ENCODE measurements around the gene TBX15. TPM values are rescaled to one million over a fixed set of nuclear protein-coding genes. Genes with fewer than 3 reads are reported as not detected.

Gene TBX15
- total and polyA plus RNA-seq, 4 donors, result 0.07 to 0.31 (median 0.24) TPM

DNA sequence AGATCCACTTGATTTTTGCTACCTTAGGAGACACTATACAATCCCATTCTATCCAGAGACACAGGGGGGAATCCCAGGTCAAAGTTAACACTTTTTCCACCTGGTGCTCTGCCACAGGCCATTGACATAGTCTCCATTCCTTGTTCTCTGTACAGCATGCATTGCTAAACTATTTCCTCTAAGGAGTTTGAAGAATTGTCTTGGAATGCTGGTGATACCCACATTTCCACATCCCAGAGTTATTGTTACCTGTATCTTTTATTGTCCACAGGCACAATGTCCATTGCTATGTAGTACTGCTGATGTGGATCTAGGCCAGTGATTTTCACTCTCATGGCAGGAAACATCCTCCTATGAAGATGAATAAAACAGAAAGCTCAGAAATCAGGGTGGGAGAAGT is 61.9 kb downstream of the TBX15 start:
- TF ChIP-seq CTCF (IDR thresholded peaks at IDR 0.05; ENCODE audit: control extremely low read depth, extremely low read depth), result no peak
- no peak for DNase-seq
- Histone ChIP-seq H3K4me3 (no peak overlapping the region), H3K4me1 (ENCODE audit: control insufficient read depth in 5 of 5, insufficient read depth in 5 of 5, low read length in 5 of 5) (no peaks in the 10 kb centered on the region), H3K27me3 (ENCODE audit: control insufficient read depth in 3 of 3, insufficient read depth in 3 of 3, low read length in 2 of 3) (peaks cover 0 to 4% (median 2%) of the 10 kb centered on the region in 3 donors), H3K9ac (ENCODE audit: insufficient read depth in 1 of 2, low read length in 2 of 2) (no peak overlapping the region), H3K27ac (ENCODE audit: low read depth in 1 of 2, low read length in 1 of 2) (no peak overlapping the region), H3K36me3 (ENCODE audit: control insufficient read depth in 4 of 4, insufficient read depth in 4 of 4, low read length in 4 of 4) (no peaks in the 10 kb centered on the region), H3K9me3 (ENCODE audit: control insufficient read depth in 4 of 4, insufficient read depth in 3 of 4, low read length in 3 of 4) (no peaks in the 10 kb centered on the region)
- no peak for ATAC-seq (ENCODE audit: insufficient read depth, low FRiP score)

- Histone ChIP-seq H3K4me3 (no peak overlapping the region), H3K4me1 (ENCODE audit: control insufficient read depth in 5 of 5, insufficient read depth in 5 of 5, low read length in 5 of 5) (no peaks in the 10 kb centered on the region), H3K27ac (ENCODE audit: low read depth in 1 of 2, low read length in 1 of 2) (no peak overlapping the region), H3K9me3 (ENCODE audit: control insufficient read depth in 4 of 4, insufficient read depth in 3 of 4, low read length in 3 of 4) (no peaks in the 10 kb centered on the region), H3K27me3 (ENCODE audit: control insufficient read depth in 3 of 3, insufficient read depth in 3 of 3, low read length in 2 of 3) (peaks cover 0 to 4% (median 2%) of the 10 kb centered on the region in 3 donors), H3K36me3 (ENCODE audit: control insufficient read depth in 4 of 4, insufficient read depth in 4 of 4, low read length in 4 of 4) (no peaks in the 10 kb centered on the region), H3K9ac (ENCODE audit: insufficient read depth in 1 of 2, low read length in 2 of 2) (no peak overlapping the region)
- no peak for ATAC-seq (ENCODE audit: insufficient read depth, low FRiP score)
- no peak for DNase-seq
- 36 to 66% methylated on average over 2 of the region's 2 CpGs for WGBS, 2 donors
- TF ChIP-seq CTCF (IDR thresholded peaks at IDR 0.05; ENCODE audit: control extremely low read depth, extremely low read depth), result no peak
Observed at GRCh38 chr1:118925651-118926050, 62.5 kb downstream of the TBX15 start.

DNA sequence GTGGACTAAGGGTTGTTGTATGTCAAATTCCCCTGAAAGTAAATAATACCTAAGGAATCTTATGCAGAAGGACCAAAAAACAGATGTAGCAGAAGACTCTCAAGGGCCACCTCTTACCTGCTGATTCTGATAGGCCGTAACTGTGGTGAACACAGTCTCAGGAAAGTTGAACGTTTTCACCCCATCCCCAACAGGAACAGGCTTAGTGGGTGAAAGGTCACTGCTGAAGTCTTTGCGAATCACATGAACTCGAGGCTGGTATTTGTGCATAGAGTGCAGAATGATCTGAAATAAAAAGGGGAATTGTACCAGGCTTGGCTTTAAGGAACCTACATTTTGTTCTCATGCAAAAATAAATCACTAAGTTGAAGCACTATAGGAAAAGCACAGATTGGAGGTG is 64.8 kb downstream of the TBX15 start:
- 47 to 62% methylated on average over 4 of the region's 4 CpGs for WGBS, 2 donors
- peaks cover 0 to 4% (median 2%) of the 10 kb centered on the region in 3 donors for H3K27me3 ChIP-seq (ENCODE audit: control insufficient read depth in 3 of 3, insufficient read depth in 3 of 3, low read length in 2 of 3)
- no peak overlapping the region for H3K9ac ChIP-seq (ENCODE audit: insufficient read depth in 1 of 2, low read length in 2 of 2)
- H3K27ac ChIP-seq (ENCODE audit: low read depth in 1 of 2, low read length in 1 of 2), result no peak overlapping the region
- DNase-seq (peak in 1 of 3 donors; percentile 4), ATAC-seq (ENCODE audit: insufficient read depth, low FRiP score) (no peak)
- no peak for TF ChIP-seq CTCF (IDR thresholded peaks at IDR 0.05; ENCODE audit: control extremely low read depth, extremely low read depth)
- no peaks in the 10 kb centered on the region for H3K4me1 ChIP-seq (ENCODE audit: control insufficient read depth in 5 of 5, insufficient read depth in 5 of 5, low read length in 5 of 5)
- no peaks in the 10 kb centered on the region for H3K9me3 ChIP-seq (ENCODE audit: control insufficient read depth in 4 of 4, insufficient read depth in 3 of 4, low read length in 3 of 4)
- no peak overlapping the region for H3K4me3 ChIP-seq
- H3K36me3 ChIP-seq (ENCODE audit: control insufficient read depth in 4 of 4, insufficient read depth in 4 of 4, low read length in 4 of 4), result no peaks in the 10 kb centered on the region

GRCh38 chr1:118921994-118922393 is 66.1 kb downstream of the TBX15 start:
- no peaks in the 10 kb centered on the region for H3K4me1 ChIP-seq (ENCODE audit: control insufficient read depth in 5 of 5, insufficient read depth in 5 of 5, low read length in 5 of 5)
- no peak for ATAC-seq (ENCODE audit: insufficient read depth, low FRiP score)
- 89 to 93% methylated on average over 5 of the region's 5 CpGs for WGBS, 2 donors
- H3K4me3 ChIP-seq, result no peak overlapping the region
- no peak overlapping the region for H3K9ac ChIP-seq (ENCODE audit: insufficient read depth in 1 of 2, low read length in 2 of 2)
- H3K27ac ChIP-seq (ENCODE audit: low read depth in 1 of 2, low read length in 1 of 2), result no peak overlapping the region
- no peak for TF ChIP-seq CTCF (IDR thresholded peaks at IDR 0.05; ENCODE audit: control extremely low read depth, extremely low read depth)
- no peaks in the 10 kb centered on the region for H3K36me3 ChIP-seq (ENCODE audit: control insufficient read depth in 4 of 4, insufficient read depth in 4 of 4, low read length in 4 of 4)
- H3K9me3 ChIP-seq (ENCODE audit: control insufficient read depth in 4 of 4, insufficient read depth in 3 of 4, low read length in 3 of 4), result no peaks in the 10 kb centered on the region
- no peak for DNase-seq
- H3K27me3 ChIP-seq (ENCODE audit: control insufficient read depth in 3 of 3, insufficient read depth in 3 of 3, low read length in 2 of 3), result peaks cover 0 to 2% (median 0%) of the 10 kb centered on the region in 3 donors

Measured in lung (tissue), 12 donors.